Mesendoderm (in vitro differentiated cells): ENCODE data around the gene ZNF766.
A peak's percentile ranks its signal among the peaks of the same experiment; 100 is the strongest.
"Not testable (repeated sequence)": the region's sequence is repeated elsewhere in the genome, so short reads cannot be mapped to it uniquely, and the experiment has no call there.

Experiments
- DNase-seq: peaks from one replicate; pipeline ENCODE4 v3.0.0; 2013
- H2AK5ac ChIP-seq: 2 replicates; pipeline ENCODE4 v1.6.1; 2013; ENCODE audit warnings: low read length, inconsistent platforms
- H2BK120ac ChIP-seq: 2 replicates; pipeline ENCODE4 v1.6.1; 2013; ENCODE audit warnings: low read depth, mild to moderate bottlenecking, low read length, moderate library complexity, mixed read lengths
- H2BK15ac ChIP-seq: replicated peaks from 2 replicates; pipeline ENCODE4 v1.6.1; 2013; ENCODE audit warnings: low read depth, mild to moderate bottlenecking, moderate library complexity
- H2BK5ac ChIP-seq: 2 replicates; pipeline ENCODE4 v1.6.1; 2013; ENCODE audit warnings: low read length, inconsistent platforms
- H3K18ac ChIP-seq: 2 replicates; pipeline ENCODE4 v1.6.1; 2013; ENCODE audit warnings: mild to moderate bottlenecking, low read length, mixed read lengths
- H3K23ac ChIP-seq: one replicate; pipeline ENCODE4 v1.6.1; 2013; ENCODE audit warnings: low read length
- H3K27ac ChIP-seq: 2 replicates; pipeline ENCODE4 v1.5.1; 2013; ENCODE audit warnings: low read depth, mild to moderate bottlenecking, inconsistent platforms, low read length, moderate library complexity
- H3K27me3 ChIP-seq: 2 replicates; pipeline ENCODE4 v1.6.1; 2013; ENCODE audit warnings: low read length, control low read depth, mild to moderate bottlenecking, inconsistent platforms; ENCODE audit not compliant: insufficient read depth, poor library complexity
- H3K36me3 ChIP-seq: 2 replicates; pipeline ENCODE4 v1.6.1; 2013; ENCODE audit warnings: low read length, inconsistent platforms; ENCODE audit not compliant: control insufficient read depth, insufficient read depth
- H3K4ac ChIP-seq: one replicate; pipeline ENCODE4 v1.6.1; 2013; ENCODE audit warnings: low read depth, mild to moderate bottlenecking, low read length, moderate library complexity
- H3K4me1 ChIP-seq: 2 replicates; pipeline ENCODE4 v1.6.1; 2013; ENCODE audit warnings: low read depth, low read length, inconsistent platforms; ENCODE audit not compliant: control insufficient read depth
- H3K4me2 ChIP-seq: 2 replicates; pipeline ENCODE4 v1.6.1; 2013; ENCODE audit warnings: low read length
- H3K4me3 ChIP-seq: 2 replicates; pipeline ENCODE4 v1.5.1; 2013; ENCODE audit warnings: mild to moderate bottlenecking, low read length
- H3K56ac ChIP-seq: one replicate; pipeline ENCODE4 v1.6.1; 2013; ENCODE audit warnings: low read length
- H3K79me1 ChIP-seq: 2 replicates; pipeline ENCODE4 v1.6.1; 2013; ENCODE audit warnings: low read length, inconsistent platforms
- H3K79me2 ChIP-seq: 2 replicates; pipeline ENCODE4 v1.6.1; 2013; ENCODE audit warnings: mild to moderate bottlenecking, low read length; ENCODE audit not compliant: control insufficient read depth, insufficient read depth
- H3K9ac ChIP-seq: 2 replicates; pipeline ENCODE4 v1.6.1; 2013; ENCODE audit warnings: low read length, inconsistent platforms
- H4K5ac ChIP-seq: one replicate; pipeline ENCODE4 v1.6.1; 2013; ENCODE audit warnings: low read length
- H4K8ac ChIP-seq: one replicate; pipeline ENCODE4 v1.6.1; 2013; ENCODE audit warnings: low read depth, mild to moderate bottlenecking, control low read depth, low read length, moderate library complexity
- WGBS: extraction: QIAGEN DNeasy Blood & Tissue Kit; methylation state at CpG from one replicate; pipeline ENCODE4 v1.1.7; 2013; ENCODE audit warnings: low lambda C conversion rate, missing lambda C conversion rate; ENCODE audit not compliant: insufficient coverage; ENCODE audit errors: extremely low coverage; 5-methylcytosine and 5-hydroxymethylcytosine counted together

ZNF766 gene

GRCh38 chr19:52248241-52248640, 21.1 kb upstream of the ZNF766 start:
- Histone ChIP-seq H2BK120ac (no peak overlapping the region), H3K4me2 (no peak overlapping the region), H3K4ac (no peak overlapping the region), H4K5ac (no peak overlapping the region), H3K9ac (no peak overlapping the region), H3K4me1 (no peaks in the 10 kb centered on the region), H3K36me3 (no peaks in the 10 kb centered on the region), H3K27ac (no peak overlapping the region), H3K23ac (no peak overlapping the region), H2BK15ac (no peak overlapping the region), H3K79me1 (no peaks in the 10 kb centered on the region), H3K56ac (no peak overlapping the region), H3K79me2 (no peaks in the 10 kb centered on the region), H2BK5ac (no peak overlapping the region), H2AK5ac (no peak overlapping the region), H3K18ac (no peak overlapping the region), H4K8ac (no peak overlapping the region), H3K27me3 (no peaks in the 10 kb centered on the region), H3K4me3 (no peak overlapping the region)
- WGBS: no CpG with 5 or more reads among the region's 6 CpGs
- DNase-seq: peak; percentile 78

DNA sequence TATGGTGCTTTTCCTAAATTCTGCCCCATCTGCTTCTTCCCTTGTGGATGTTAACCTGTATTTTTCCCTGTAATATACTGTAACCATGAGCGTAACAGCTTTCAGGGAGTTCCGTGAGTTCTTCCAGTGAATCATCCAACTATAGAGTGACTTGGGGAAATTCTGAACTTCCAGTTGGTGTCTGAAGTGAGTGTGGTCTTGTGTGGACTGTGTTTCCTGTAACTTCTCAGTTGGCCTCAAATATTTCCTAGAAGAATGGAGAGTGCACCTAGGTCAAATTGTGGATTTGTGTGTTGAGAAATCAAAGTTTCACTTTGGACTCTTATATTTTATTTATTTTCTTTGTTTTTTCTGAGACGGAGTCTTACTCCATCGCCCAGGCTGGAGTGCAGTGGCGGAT, 11.0 kb upstream of the ZNF766 start:
- Histone ChIP-seq H3K79me2 (no peaks in the 10 kb centered on the region), H2BK120ac (no peak overlapping the region), H2AK5ac (no peak overlapping the region), H3K4me1 (no peaks in the 10 kb centered on the region), H4K5ac (no peak overlapping the region), H3K36me3 (no peaks in the 10 kb centered on the region), H3K4me3 (no peak overlapping the region), H2BK5ac (no peak overlapping the region), H4K8ac (no peak overlapping the region), H2BK15ac (no peak overlapping the region), H3K27ac (no peak overlapping the region), H3K4ac (no peak overlapping the region), H3K79me1 (no peaks in the 10 kb centered on the region), H3K56ac (no peak overlapping the region), H3K27me3 (no peaks in the 10 kb centered on the region), H3K23ac (no peak overlapping the region), H3K18ac (no peak overlapping the region), H3K4me2 (no peak overlapping the region), H3K9ac (no peak overlapping the region)
- WGBS: no CpG with 5 or more reads among the region's 5 CpGs
- DNase-seq: no peak

GRCh38 chr19:52265556-52265955, 3.8 kb upstream of the ZNF766 start:
- H3K9ac ChIP-seq, H3K4me3 ChIP-seq, H3K18ac ChIP-seq, H2BK5ac ChIP-seq, H3K23ac ChIP-seq, H3K4me2 ChIP-seq, H2BK15ac ChIP-seq, H3K4me1 ChIP-seq, H3K36me3 ChIP-seq, H3K27me3 ChIP-seq, H2BK120ac ChIP-seq, H3K27ac ChIP-seq, H4K8ac ChIP-seq, DNase-seq, H4K5ac ChIP-seq, H3K56ac ChIP-seq, H3K79me1 ChIP-seq, H3K4ac ChIP-seq, H2AK5ac ChIP-seq, H3K79me2 ChIP-seq: not testable (repeated sequence)
- no CpG with 5 or more reads among the region's 6 CpGs for WGBS

GRCh38 chr19:52270266-52270885, 989 bp downstream of the ZNF766 start:
- Histone ChIP-seq H2BK120ac (no peak overlapping the region), H4K5ac (peak overlapping the region; percentile 87), H3K27ac (peak overlapping the region; percentile 69), H3K23ac (no peak overlapping the region), H3K9ac (peak overlapping the region; percentile 100), H3K4me2 (peak overlapping the region; percentile 79), H3K36me3 (peaks cover 1% of the 10 kb centered on the region), H3K4me1 (no peaks in the 10 kb centered on the region), H2BK15ac (no peak overlapping the region), H2AK5ac (peak overlapping the region; percentile 78), H3K56ac (peak overlapping the region; percentile 100), H3K4me3 (peak overlapping the region; percentile 94), H4K8ac (no peak overlapping the region), H3K79me2 (peaks cover 43% of the 10 kb centered on the region), H3K27me3 (no peaks in the 10 kb centered on the region), H3K18ac (peak overlapping the region; percentile 85), H3K79me1 (peaks cover 26% of the 10 kb centered on the region), H2BK5ac (no peak overlapping the region), H3K4ac (peak overlapping the region; percentile 92)
- DNase-seq: peak; percentile 16
- whole genome bisulfite sequencing: no CpG with 5 or more reads among the region's 11 CpGs

- H3K4me1 ChIP-seq: peaks cover 5% of the 10 kb centered on the region
- H3K18ac ChIP-seq: no peak overlapping the region
- H3K36me3 ChIP-seq: peaks cover 1% of the 10 kb centered on the region
- H4K8ac ChIP-seq: no peak overlapping the region
- peaks cover 66% of the 10 kb centered on the region for H3K79me2 ChIP-seq
- H3K79me1 ChIP-seq: peaks cover 32% of the 10 kb centered on the region
- H3K4ac ChIP-seq: no peak overlapping the region
- WGBS: no CpG with 5 or more reads among the region's 2 CpGs
- H3K23ac ChIP-seq: no peak overlapping the region
- no peak overlapping the region for H2BK15ac ChIP-seq
- no peak overlapping the region for H3K4me2 ChIP-seq
- H3K27me3 ChIP-seq: no peaks in the 10 kb centered on the region
- H3K4me3 ChIP-seq: no peak overlapping the region
- no peak overlapping the region for H4K5ac ChIP-seq
- no peak for DNase-seq
- no peak overlapping the region for H2BK5ac ChIP-seq
- no peak overlapping the region for H2BK120ac ChIP-seq
- H3K9ac ChIP-seq: no peak overlapping the region
- no peak overlapping the region for H2AK5ac ChIP-seq
- H3K56ac ChIP-seq: no peak overlapping the region
- no peak overlapping the region for H3K27ac ChIP-seq
These were observed 3.9 kb downstream of the ZNF766 start for GRCh38 chr19:52273301-52273700.

DNA sequence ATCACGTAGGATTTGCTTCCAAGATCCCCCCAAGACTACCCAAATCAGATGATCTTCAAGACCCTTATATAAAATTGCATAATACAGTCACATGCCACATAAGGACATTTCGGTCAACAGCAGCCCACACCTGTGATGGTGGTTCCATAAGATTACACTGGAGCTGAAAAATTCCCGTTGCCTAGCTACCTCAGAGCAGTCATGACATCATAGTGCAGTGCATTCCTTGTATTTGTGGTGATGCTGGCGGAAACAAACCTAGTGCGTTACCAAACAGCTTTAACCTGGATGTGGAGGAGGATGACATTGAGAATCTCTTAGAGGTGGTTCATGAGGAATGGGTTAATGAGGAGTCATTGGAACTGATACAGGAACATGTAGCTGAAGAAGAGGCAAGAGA, 4.8 kb downstream of the ZNF766 start:
- Histone ChIP-seq H2AK5ac (no peak overlapping the region), H4K5ac (no peak overlapping the region), H2BK120ac (no peak overlapping the region), H3K4me2 (no peak overlapping the region), H4K8ac (no peak overlapping the region), H3K4ac (no peak overlapping the region), H2BK5ac (no peak overlapping the region), H3K23ac (no peak overlapping the region), H3K27ac (no peak overlapping the region), H3K56ac (no peak overlapping the region), H3K79me2 (peaks cover 75% of the 10 kb centered on the region), H3K36me3 (peaks cover 1% of the 10 kb centered on the region), H3K27me3 (no peaks in the 10 kb centered on the region), H3K4me3 (no peak overlapping the region), H3K18ac (no peak overlapping the region), H3K79me1 (peaks cover 32% of the 10 kb centered on the region), H2BK15ac (no peak overlapping the region), H3K4me1 (peaks cover 5% of the 10 kb centered on the region), H3K9ac (no peak overlapping the region)
- DNase-seq: no peak
- WGBS: no CpG with 5 or more reads among the region's 5 CpGs
